ENCODE results near the gene ADAMTS9.

Gene ADAMTS9

GRCh38 chr3:64654013-64654412, 33.8 kb downstream of the ADAMTS9 start:
- DNase-seq (ENCODE audit: low read depth in 1 of 2, low spot score in 1 of 2) = no peak

- DNase-seq (ENCODE audit: low read depth in 1 of 2, low spot score in 1 of 2) = no peak
Observed at GRCh38 chr3:64653101-64653500, 34.7 kb downstream of the ADAMTS9 start.

- no peak for DNase-seq (ENCODE audit: low read depth in 1 of 2, low spot score in 1 of 2)
Observed at GRCh38 chr3:64651741-64652241, 36.0 kb downstream of the ADAMTS9 start.

GRCh38 chr3:64651303-64651702, 36.5 kb downstream of the ADAMTS9 start:
- DNase-seq (ENCODE audit: low read depth in 1 of 2, low spot score in 1 of 2) = no peak

- DNase-seq (ENCODE audit: low read depth in 1 of 2, low spot score in 1 of 2) = no peak
Observed at GRCh38 chr3:64650715-64651114, 37.1 kb downstream of the ADAMTS9 start.

- DNase-seq (ENCODE audit: low read depth in 1 of 2, low spot score in 1 of 2) = no peak
Observed at GRCh38 chr3:64650096-64650622, 37.6 kb downstream of the ADAMTS9 start.

- DNase-seq (ENCODE audit: low read depth in 1 of 2, low spot score in 1 of 2) = no peak
Observed at GRCh38 chr3:64648927-64649906, 38.6 kb downstream of the ADAMTS9 start.

- DNase-seq (ENCODE audit: low read depth in 1 of 2, low spot score in 1 of 2) = no peak
Observed at GRCh38 chr3:64647825-64648224, 40.0 kb downstream of the ADAMTS9 start.

- DNase-seq (ENCODE audit: low read depth in 1 of 2, low spot score in 1 of 2) = no peak
Observed at GRCh38 chr3:64645243-64645642, 42.6 kb downstream of the ADAMTS9 start.

GRCh38 chr3:64644483-64644882, 43.3 kb downstream of the ADAMTS9 start:
- DNase-seq (ENCODE audit: low read depth in 1 of 2, low spot score in 1 of 2) = no peak

- DNase-seq (ENCODE audit: low read depth in 1 of 2, low spot score in 1 of 2) = no peak
Observed at GRCh38 chr3:64642327-64643151, 45.3 kb downstream of the ADAMTS9 start.

GRCh38 chr3:64638981-64639481, 48.8 kb downstream of the ADAMTS9 start:
- DNase-seq (ENCODE audit: low read depth in 1 of 2, low spot score in 1 of 2) = no peak

GRCh38 chr3:64638511-64638910, 49.3 kb downstream of the ADAMTS9 start:
- DNase-seq (ENCODE audit: low read depth in 1 of 2, low spot score in 1 of 2) = no peak

GRCh38 chr3:64634417-64634816, 53.4 kb downstream of the ADAMTS9 start:
- DNase-seq (ENCODE audit: low read depth in 1 of 2, low spot score in 1 of 2) = no peak

- DNase-seq (ENCODE audit: low read depth in 1 of 2, low spot score in 1 of 2) = no peak
Observed at GRCh38 chr3:64631951-64632350, 55.8 kb downstream of the ADAMTS9 start.

- no peak for DNase-seq (ENCODE audit: low read depth in 1 of 2, low spot score in 1 of 2)
Observed at GRCh38 chr3:64627471-64628321, 60.1 kb downstream of the ADAMTS9 start.

- DNase-seq (ENCODE audit: low read depth in 1 of 2, low spot score in 1 of 2) = no peak
Observed at GRCh38 chr3:64627042-64627441, 60.8 kb downstream of the ADAMTS9 start.

- no peak for DNase-seq (ENCODE audit: low read depth in 1 of 2, low spot score in 1 of 2)
Observed at GRCh38 chr3:64625381-64625780, 62.4 kb downstream of the ADAMTS9 start.

- DNase-seq (ENCODE audit: low read depth in 1 of 2, low spot score in 1 of 2) = no peak
Observed at GRCh38 chr3:64623125-64623524, 64.7 kb downstream of the ADAMTS9 start.

GRCh38 chr3:64621726-64622395, 65.9 kb downstream of the ADAMTS9 start:
- DNase-seq (ENCODE audit: low read depth in 1 of 2, low spot score in 1 of 2) = no peak
